ENCODE measurements around the gene PCTP.

The PCTP gene

DNA sequence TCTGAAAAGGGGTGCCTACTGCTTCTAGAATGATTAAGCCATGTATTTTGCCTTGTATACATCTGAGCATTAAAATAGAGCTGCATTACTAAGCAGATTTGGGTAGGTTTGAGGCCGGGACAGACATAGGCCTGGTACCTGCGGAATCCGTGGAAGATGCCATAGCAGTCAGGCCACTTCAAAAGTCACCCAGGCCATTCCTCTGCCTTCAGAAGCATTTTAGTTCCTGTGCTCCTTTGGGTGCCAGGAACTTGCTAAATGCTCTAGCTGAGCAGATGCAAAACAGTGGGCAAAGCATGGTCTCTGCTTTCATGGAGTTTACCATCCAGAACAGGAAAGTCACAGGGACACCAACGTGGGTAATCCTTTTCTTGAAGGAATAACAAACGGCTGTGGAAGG is 22.5 kb upstream of the PCTP start:
- DNase-seq: no peak

- DNase-seq: no peak
Observed at GRCh38 chr17:55728833-55729232, 22.0 kb upstream of the PCTP start.

- DNase-seq: no peak
Observed at GRCh38 chr17:55729484-55729883, 21.4 kb upstream of the PCTP start.

GRCh38 chr17:55730380-55730779 is 20.5 kb upstream of the PCTP start:
- no peak for DNase-seq

GRCh38 chr17:55730808-55731207 is 20.0 kb upstream of the PCTP start:
- no peak for DNase-seq

GRCh38 chr17:55731586-55732250 is 19.1 kb upstream of the PCTP start:
- DNase-seq: no peak

DNA sequence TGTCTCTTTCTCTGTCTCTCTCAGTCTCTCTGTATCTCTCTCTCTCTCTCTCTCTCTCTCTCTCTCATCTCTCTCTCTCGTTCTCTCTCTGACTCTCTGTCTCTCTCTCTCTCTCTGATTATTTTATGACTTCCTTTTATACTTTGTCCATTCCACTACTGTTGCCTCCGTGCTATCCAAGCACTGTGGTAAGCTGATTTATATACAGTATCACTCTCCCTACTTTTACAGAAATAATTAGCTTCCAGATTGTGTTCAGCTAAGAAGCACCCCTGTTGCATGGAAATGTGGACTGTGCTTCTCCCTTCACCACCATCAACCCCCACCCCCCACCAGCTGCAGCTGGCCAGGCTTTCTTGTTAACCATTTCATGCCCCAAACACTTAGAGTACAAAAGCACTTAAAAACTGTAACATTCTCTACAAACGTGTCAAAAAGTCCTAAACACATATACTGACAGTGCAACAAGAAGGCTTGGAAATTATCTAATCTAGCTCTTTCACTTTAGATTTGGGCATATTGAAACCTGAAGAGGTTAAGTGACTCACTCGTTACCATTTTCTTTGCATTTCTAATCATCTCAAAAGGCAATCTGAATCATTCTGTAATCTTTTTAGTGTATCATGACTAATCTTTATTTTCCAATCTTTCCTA is 16.6 kb upstream of the PCTP start:
- DNase-seq: no peak

- no peak for DNase-seq
Observed at GRCh38 chr17:55735731-55736405, 15.0 kb upstream of the PCTP start.

- DNase-seq: no peak
Observed at GRCh38 chr17:55737976-55738501, 12.8 kb upstream of the PCTP start.

GRCh38 chr17:55740511-55741355 is 10.1 kb upstream of the PCTP start:
- DNase-seq: no peak

DNA sequence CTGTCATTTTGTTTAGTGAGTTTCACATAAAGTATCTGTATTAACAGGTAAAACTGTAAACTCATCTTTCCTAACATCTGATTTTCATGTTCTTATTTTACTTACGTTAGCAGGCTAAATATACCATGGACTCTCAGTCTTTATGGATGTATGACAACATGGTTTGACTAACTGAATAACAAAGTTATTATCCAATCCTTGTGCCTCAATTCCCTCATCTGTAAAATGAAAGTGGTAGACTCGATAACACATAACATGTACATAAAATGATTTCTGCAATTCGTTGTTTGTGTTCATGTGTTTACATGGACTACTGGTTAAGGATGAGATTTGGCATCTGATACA is 9.5 kb upstream of the PCTP start:
- no peak for DNase-seq

DNA sequence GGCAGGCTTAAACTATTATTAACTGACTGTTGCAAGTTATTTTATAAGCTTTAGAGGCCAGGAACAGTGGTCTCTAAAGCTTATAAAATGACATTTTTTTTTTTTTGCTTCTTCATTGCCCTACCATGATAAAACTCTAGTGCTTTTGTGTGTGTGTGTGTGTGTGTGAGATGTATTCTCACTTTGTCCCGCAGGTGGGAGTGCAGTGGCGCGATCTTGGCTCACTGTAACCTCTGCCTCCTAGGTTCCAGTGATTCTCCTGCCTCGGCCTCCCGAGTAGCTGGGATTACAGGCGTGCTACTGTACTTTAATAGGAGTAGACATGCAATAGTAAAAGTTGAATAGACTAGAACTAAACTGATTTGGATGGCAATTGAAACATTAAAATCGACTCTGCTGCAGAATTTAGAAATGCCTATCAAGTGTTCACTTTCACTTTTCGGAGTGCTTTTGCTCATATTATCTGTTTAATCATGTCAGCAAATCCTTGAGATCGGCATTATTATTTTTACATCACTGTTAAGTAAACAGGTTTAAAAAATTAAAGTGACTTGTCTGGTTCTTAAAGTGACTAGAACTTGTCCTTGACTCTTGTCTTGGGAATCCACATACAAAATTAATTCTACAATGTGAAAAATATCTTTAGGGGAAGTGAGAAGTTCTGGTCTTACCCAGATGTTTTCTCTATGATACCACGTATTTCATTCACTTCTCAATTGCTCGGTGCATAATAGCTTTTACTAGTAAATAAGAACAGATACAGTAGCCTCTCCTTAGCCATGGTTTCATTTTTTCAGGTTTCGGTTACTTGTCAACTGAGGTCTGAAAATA is 8.4 kb upstream of the PCTP start:
- no peak for DNase-seq

DNA sequence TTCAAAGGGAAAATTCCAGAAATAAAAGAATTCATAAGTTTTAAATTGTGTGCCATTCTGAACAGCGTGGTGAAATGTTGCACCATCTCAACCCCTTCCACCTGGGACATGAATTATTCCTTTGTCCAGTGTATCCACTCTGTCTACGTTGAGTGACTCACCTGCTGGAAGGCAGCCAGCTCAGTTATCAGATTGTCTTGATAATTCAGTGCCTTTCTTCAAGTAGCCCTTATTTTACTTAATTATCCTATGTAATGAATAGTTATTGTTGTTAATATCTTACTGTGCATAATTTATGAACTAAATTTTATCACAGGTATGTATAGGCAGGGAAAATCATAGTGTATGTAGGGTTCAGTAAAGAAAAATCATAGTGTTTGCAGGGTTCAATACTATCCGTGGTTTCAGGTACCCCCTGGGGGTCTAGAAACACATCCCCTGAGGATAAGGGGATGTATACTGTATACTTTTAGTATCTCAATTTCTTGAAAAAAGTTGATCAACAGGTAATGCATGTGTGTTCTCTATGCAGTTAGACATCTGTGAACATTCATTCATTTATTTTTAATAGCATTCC is 7.7 kb upstream of the PCTP start:
- no peak for DNase-seq

DNA sequence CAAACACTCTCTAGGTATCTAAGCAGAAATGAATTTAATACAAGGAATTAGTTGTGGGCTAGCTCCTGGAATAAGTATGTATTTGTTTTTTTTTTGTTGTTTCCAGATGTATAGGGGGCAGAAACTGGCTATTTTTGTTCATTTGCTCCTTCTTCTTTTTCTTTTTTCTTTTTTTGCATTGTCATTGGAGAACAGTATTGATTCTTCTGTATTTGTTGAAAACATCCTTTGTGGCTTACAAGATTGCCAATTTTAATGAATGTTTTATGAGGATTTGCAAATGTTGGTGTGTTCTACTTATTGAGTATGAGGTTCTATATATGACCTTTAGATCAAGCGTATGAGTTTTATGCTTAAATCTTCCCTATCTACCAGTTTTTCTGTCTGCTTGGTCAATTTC is 5.6 kb upstream of the PCTP start:
- DNase-seq: no peak

- DNase-seq: no peak
Observed at GRCh38 chr17:55746466-55746865, 4.4 kb upstream of the PCTP start.

DNA sequence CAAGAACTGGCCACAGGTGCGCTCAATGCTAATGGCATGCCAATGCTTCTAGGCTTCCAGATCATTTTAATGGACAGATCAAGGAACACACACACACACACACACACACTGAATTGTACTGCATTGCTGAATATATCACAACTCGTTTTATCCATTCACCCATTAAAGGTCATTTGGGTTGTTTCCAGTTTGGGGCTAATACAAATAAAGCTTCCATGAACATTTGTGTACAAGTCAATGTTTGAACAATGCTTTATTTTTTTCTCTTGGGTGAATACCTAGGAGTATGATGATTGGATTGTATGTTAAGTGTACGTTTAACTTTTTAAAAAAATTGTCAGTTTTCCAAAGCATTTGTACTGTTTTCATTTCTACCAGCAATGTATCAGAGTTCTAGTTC is 3.6 kb upstream of the PCTP start:
- DNase-seq: no peak

DNA sequence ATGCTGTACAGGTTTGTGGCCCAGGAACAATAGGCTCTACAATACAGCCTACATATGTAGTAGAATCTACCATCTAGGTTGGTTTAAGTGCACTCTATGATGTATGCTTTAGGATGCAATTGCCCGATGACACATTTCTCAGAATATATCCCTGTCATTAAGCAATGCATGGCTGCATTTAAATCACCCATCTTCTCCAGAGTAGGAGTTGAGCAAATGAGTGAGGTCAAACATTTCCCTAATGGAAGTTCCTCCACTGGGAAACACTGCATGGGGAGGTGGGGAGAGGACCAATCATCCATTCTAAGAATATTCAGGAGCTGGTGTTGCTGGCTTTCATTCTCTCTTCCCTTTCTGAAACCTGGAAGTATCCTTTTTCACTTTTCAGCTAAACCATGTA is 2.0 kb upstream of the PCTP start:
- no peak for DNase-seq

GRCh38 chr17:55749985-55750384 is 866 bp upstream of the PCTP start:
- DNase-seq: no peak

- DNase-seq: no peak
Observed at GRCh38 chr17:55751720-55752250, 934 bp downstream of the PCTP start.

DNA sequence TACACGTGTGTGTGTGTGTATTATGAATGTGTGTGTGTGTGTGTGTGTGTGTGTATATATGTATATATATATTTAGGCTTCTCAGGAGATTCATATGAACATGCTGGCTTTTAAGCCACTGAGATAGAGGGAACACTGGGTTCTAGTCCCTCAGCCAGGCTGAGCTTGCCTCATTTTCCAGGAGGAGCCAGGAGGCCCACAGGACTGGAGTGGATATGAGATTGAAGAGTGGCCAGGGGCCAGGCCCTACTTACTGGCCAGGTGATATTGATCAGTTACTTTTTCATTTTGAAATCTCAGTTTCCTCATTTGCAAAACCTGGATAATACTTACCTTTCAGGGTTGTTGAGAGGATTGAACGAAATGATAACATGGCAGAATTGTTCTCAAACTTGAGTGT is 5.8 kb downstream of the PCTP start:
- no peak for DNase-seq

- no peak for DNase-seq
Observed at GRCh38 chr17:55757659-55758058, 6.8 kb downstream of the PCTP start.

GRCh38 chr17:55758171-55758570 is 7.3 kb downstream of the PCTP start:
- no peak for DNase-seq
